Activated CD8-positive, alpha-beta T cell treated with anti-CD3 and anti-CD28 coated beads for 36 hours (primary cell): ENCODE measurements around the gene MAP3K2. TPM values are rescaled to one million over a fixed set of nuclear protein-coding genes. Genes with fewer than 3 reads are reported as not detected.

Experiments used
- ATAC-seq: fragments of 200-7000 bp; cut with Tn5 transposase; one replicate; pipeline ENCODE4 v1.10.0; 2021; ENCODE audit warnings: mild to moderate bottlenecking, moderate library complexity
- CTCF ChIA-PET: fragments of 350-600 bp; sonication (Branson Sonifier 250); formaldehyde crosslinking; loops from one replicate; lab custom pipeline; 2021; ENCODE audit warnings: antibody characterized with exemption; lab: Charles Lee
- POLR2A ChIA-PET: fragments of 350-600 bp; sonication (Branson Sonifier 250); formaldehyde crosslinking; loops from one replicate; lab custom pipeline; 2021; ENCODE audit warnings: antibody characterized with exemption; lab: Charles Lee
- DNase-seq: peaks from one replicate; pipeline ENCODE4 v3.0.0-alpha.2; 2020
- H3K27ac Mint-ChIP-seq: one replicate; pipeline ENCODE4 v1.8.0; 2021; ENCODE audit warnings: mild to moderate bottlenecking, mixed read lengths
- H3K27me3 Mint-ChIP-seq: one replicate; pipeline ENCODE4 v1.8.0; 2021; ENCODE audit warnings: mixed read lengths
- H3K36me3 Mint-ChIP-seq: one replicate; pipeline ENCODE4 v1.8.0; 2021; ENCODE audit warnings: low read depth, mixed read lengths
- H3K4me1 Mint-ChIP-seq: one replicate; pipeline ENCODE4 v1.8.0; 2021; ENCODE audit warnings: low read depth, mixed read lengths
- H3K4me3 Mint-ChIP-seq: one replicate; pipeline ENCODE4 v1.8.0; 2021; ENCODE audit warnings: mild to moderate bottlenecking, moderate library complexity, mixed read lengths
- H3K9me3 Mint-ChIP-seq: one replicate; pipeline ENCODE4 v1.8.0; 2021; ENCODE audit warnings: mixed read lengths
- intact Hi-C: fragments of 100-400 bp; cut with micrococcal nuclease; formaldehyde crosslinking; loops from one replicate; pipeline ENCODE4 v1.10.0; 2022
- total RNA-seq, 2 experiments: library from RNA; stranded (reverse); gene quantifications; one replicate each; pipeline ENCODE4 v1.2.3, GENCODE V29; 2021
- TF ChIP-seq, protein P1 (sequence below): fragments of 200-600 bp; IDR thresholded peaks from one replicate; pipeline ENCODE4 v1.8.0; 2022; ENCODE audit warnings: antibody characterized with exemption, mild to moderate bottlenecking

Gene MAP3K2
- total RNA-seq, 2 experiments from 2014 or later, result 54.7 to 55.5 TPM

DNA sequence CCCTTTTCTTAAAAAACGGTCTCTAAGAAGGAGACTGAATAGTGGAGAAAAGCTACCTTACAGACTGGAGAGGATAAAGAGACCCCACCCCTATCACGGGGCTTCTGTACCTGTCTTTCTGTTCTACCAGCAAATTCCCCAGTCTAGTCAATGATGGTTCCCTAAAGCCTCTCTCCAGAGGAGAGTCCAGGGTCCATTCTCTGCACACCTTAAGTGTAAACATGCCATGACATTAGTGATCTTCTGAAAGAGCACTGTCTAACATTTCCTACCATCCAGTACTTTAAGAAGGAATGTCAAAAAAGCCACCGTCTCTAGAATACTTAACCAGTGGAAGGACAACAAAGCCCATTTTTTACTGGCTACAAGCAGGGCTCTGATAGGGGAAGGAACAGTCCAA lies 76.8 kb downstream of the MAP3K2 start:
- Mint-ChIP-seq H3K27ac (no peak overlapping the region), H3K4me3 (no peak overlapping the region), H3K9me3 (no peaks in the 10 kb centered on the region), H3K27me3 (no peaks in the 10 kb centered on the region), H3K36me3 (peaks cover 34% of the 10 kb centered on the region), H3K4me1 (no peaks in the 10 kb centered on the region)
- CTCF ChIA-PET, result interaction anchor here (0.9 to 1.7 kb wide), 2 partner anchors 9 to 28 kb away, joined by 3 read pairs; no protein-coding TSS in a partner anchor
- DNase-seq (no peak), ATAC-seq (no peak)
- POLR2A ChIA-PET, result interaction anchor here (1.6 kb wide), 1 partner anchor 9 kb away, joined by 3 read pairs; no protein-coding TSS in a partner anchor
- TF ChIP-seq, protein P1, sequence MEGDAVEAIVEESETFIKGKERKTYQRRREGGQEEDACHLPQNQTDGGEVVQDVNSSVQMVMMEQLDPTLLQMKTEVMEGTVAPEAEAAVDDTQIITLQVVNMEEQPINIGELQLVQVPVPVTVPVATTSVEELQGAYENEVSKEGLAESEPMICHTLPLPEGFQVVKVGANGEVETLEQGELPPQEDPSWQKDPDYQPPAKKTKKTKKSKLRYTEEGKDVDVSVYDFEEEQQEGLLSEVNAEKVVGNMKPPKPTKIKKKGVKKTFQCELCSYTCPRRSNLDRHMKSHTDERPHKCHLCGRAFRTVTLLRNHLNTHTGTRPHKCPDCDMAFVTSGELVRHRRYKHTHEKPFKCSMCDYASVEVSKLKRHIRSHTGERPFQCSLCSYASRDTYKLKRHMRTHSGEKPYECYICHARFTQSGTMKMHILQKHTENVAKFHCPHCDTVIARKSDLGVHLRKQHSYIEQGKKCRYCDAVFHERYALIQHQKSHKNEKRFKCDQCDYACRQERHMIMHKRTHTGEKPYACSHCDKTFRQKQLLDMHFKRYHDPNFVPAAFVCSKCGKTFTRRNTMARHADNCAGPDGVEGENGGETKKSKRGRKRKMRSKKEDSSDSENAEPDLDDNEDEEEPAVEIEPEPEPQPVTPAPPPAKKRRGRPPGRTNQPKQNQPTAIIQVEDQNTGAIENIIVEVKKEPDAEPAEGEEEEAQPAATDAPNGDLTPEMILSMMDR, result no peak
- intact Hi-C loops, result no loop called here

DNA sequence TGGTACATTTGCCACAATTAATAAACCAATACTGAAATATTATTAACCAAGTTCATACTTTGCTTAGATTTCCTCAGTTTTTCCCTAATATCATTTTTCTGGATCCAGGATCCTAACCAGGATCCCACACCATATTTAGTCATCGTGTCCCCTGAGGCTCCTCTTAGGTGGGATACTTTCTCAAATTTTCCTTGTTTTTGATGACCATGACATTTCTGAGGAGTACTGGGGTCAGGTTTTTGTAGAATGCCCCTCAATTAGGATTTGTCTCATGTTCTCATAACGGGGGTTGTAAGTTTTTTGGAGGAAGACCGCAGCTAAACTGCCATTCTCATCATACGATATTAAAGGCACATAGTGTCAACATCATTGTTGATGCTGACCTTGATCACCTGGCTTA lies 78.3 kb downstream of the MAP3K2 start:
- intact Hi-C loops, result no loop called here
- no peak overlapping the region for H3K27ac Mint-ChIP-seq
- no peaks in the 10 kb centered on the region for H3K27me3 Mint-ChIP-seq
- no peak overlapping the region for H3K4me3 Mint-ChIP-seq
- no peaks in the 10 kb centered on the region for H3K9me3 Mint-ChIP-seq
- no peaks in the 10 kb centered on the region for H3K4me1 Mint-ChIP-seq
- ChIA-PET POLR2A (interaction anchor here (0.8 kb wide), 1 partner anchor 16 kb away, joined by 3 read pairs; the partner anchor contains the start of gene ERCC3), CTCF (interaction anchor here (0.9 to 1.7 kb wide), 5 partner anchors 8 to 107 kb away, joined by 3 to 6 read pairs (median 3); partner anchors contain the start of gene ERCC3)
- peaks cover 29% of the 10 kb centered on the region for H3K36me3 Mint-ChIP-seq
- TF ChIP-seq, protein P1, result no peak
- DNase-seq (no peak), ATAC-seq (no peak)

DNA sequence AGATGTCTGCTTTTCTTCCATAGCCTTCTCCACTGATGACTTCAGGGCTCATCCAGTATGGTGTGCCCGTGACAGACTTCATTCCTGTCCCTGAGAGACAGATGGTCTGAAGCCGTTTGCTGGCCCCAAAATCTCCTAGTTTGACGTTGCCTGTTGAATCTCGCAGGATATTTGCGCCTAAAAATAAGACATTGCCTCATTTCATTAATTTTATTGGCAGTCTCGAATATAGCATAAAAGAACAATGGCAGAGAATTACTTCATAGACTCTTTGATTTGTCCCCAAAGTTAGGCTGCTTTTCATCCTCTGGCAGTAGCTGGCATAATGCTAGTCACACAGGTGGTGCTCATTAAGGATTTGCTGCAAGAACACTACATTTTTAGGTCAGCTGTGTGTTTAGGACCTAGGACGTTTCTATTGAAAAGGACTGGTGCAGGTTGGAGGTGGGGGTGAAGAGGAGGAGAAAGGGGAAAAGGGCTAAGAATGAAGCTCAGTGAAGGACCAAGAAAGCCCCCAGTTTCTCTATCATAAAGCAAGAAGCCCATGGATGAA lies 79.1 kb downstream of the MAP3K2 start:
- intact Hi-C loops, result no loop called here
- no peak overlapping the region for H3K4me3 Mint-ChIP-seq
- H3K27ac Mint-ChIP-seq, result peak overlapping the region; percentile 6
- no peaks in the 10 kb centered on the region for H3K9me3 Mint-ChIP-seq
- ChIA-PET POLR2A (interaction anchor here (0.8 kb wide), 1 partner anchor 15 kb away, joined by 3 read pairs; the partner anchor contains the start of gene ERCC3), CTCF (interaction anchor here (0.9 to 1.7 kb wide), 3 partner anchors 14 to 107 kb away, joined by 3 to 6 read pairs (median 5); partner anchors contain the start of gene ERCC3)
- no peaks in the 10 kb centered on the region for H3K4me1 Mint-ChIP-seq
- peaks cover 22% of the 10 kb centered on the region for H3K36me3 Mint-ChIP-seq
- no peak for DNase-seq
- TF ChIP-seq, protein P1, result no peak
- ATAC-seq, result no peak
- no peaks in the 10 kb centered on the region for H3K27me3 Mint-ChIP-seq

DNA sequence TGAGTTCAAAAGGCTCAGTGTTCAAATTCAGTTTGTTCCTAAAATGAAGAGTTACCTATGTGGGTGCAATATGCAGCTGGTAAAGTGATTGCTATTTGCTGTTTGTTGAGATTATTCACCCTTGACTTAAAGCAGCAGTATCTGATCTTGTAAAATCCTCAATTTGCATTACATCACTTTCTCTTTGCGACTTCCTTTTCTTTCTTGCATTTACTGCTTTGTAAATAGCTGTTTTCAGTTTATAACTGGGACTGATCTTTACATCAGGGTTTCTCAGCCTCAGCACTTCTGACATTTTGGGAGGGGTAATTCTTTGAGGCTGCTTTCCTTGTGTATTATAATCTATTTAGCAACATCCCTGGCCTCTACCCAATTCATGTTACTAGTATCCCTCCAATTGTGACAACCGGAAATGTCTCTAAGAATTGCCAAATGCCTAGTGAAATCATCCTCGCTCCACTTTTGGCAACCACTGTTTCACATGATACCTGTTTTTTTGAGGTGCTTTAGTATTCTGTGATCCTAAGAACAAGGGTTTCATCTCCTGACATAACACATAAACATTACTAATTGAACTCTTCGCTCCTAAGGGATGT lies 81.7 kb downstream of the MAP3K2 start:
- H3K4me3 Mint-ChIP-seq, result no peak overlapping the region
- peaks cover 10% of the 10 kb centered on the region for H3K36me3 Mint-ChIP-seq
- ChIA-PET POLR2A (no interaction called here), CTCF (interaction anchor here (1.2 to 1.5 kb wide), 2 partner anchors 35 to 110 kb away, joined by 4 read pairs; no protein-coding TSS in a partner anchor)
- TF ChIP-seq, protein P1, result no peak
- no peaks in the 10 kb centered on the region for H3K9me3 Mint-ChIP-seq
- H3K4me1 Mint-ChIP-seq, result no peaks in the 10 kb centered on the region
- no peaks in the 10 kb centered on the region for H3K27me3 Mint-ChIP-seq
- no peak for DNase-seq
- H3K27ac Mint-ChIP-seq, result no peak overlapping the region
- intact Hi-C loops, result no loop called here
- no peak for ATAC-seq

DNA sequence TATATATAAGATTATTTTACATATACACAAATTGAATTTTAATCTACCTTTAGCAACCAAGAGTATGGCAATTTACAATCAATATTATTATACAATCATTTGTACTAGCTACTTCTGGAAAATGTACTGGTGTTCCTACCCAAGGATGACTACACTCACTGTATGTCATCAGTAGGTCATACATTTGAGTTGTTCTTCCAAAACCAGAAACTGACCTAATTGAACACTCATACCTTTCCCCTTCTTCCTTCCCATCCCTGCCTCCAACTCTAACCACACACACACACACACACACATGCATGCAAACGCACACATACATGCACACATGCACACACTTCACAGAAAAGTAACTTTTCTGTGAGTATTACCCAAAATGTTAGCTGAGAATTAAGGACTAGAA lies 85.6 kb downstream of the MAP3K2 start:
- ChIA-PET POLR2A (interaction anchor here (1.7 kb wide), 1 partner anchor 10 kb away, joined by 3 read pairs; no protein-coding TSS in a partner anchor), CTCF (interaction anchor here (0.9 to 1.0 kb wide), 2 partner anchors 8 to 114 kb away, joined by 3 to 5 read pairs; no protein-coding TSS in a partner anchor)
- TF ChIP-seq, protein P1, result no peak
- Mint-ChIP-seq H3K27me3 (no peaks in the 10 kb centered on the region), H3K4me3 (no peak overlapping the region), H3K36me3 (peaks cover 6% of the 10 kb centered on the region), H3K4me1 (no peaks in the 10 kb centered on the region), H3K27ac (no peak overlapping the region), H3K9me3 (no peaks in the 10 kb centered on the region)
- ATAC-seq (no peak), DNase-seq (no peak)
- intact Hi-C loops, result no loop called here
